Spleen (tissue), 11 donors: ENCODE data around the gene SLC12A3. TPM values are rescaled to one million over a fixed set of nuclear protein-coding genes. Genes with fewer than 3 reads are reported as not detected.
"Not testable (repeated sequence)": the region's sequence is repeated elsewhere in the genome, so short reads cannot be mapped to it uniquely, and the experiment has no call there.

Experiments
- DNase-seq: peaks from one replicate; pipeline ENCODE4 v3.0.0-alpha.2; 2020
- H3K27ac ChIP-seq, 8 donors: fragments of 200-600 bp; sonication (generic) in 7 of 8; 1 replicate in 4 of 8; 2 replicates in 4 of 8; pipeline versions ENCODE4 v1.5.0 to v1.8.0; 2016 to 2021; ENCODE audit warnings: inconsistent platforms in 4 of 8, mild to moderate bottlenecking in 4 of 8, moderate library complexity in 1 of 8
- H3K27me3 ChIP-seq, 7 donors: fragments of 200-600 bp; sonication (generic) in 6 of 7; replicated peaks in 1 of 7; 1 replicate in 4 of 7; 2 replicates in 3 of 7; pipeline versions ENCODE4 v1.5.0 to v1.8.0; 2016 to 2021; ENCODE audit warnings: inconsistent platforms in 3 of 7, mild to moderate bottlenecking in 1 of 7
- H3K36me3 ChIP-seq, 6 donors: fragments of 200-600 bp; sonication (generic) in 5 of 6; 1 replicate in 4 of 6; 2 replicates in 2 of 6; pipeline versions ENCODE4 v1.5.0 to v1.8.0; 2016 to 2021; ENCODE audit warnings: inconsistent platforms in 2 of 6
- H3K4me1 ChIP-seq, 6 donors: fragments of 200-600 bp; sonication (generic) in 5 of 6; 1 replicate in 3 of 6; 2 replicates in 3 of 6; pipeline versions ENCODE4 v1.5.0 to v1.8.0; 2016 to 2021; ENCODE audit warnings: inconsistent platforms in 3 of 6
- H3K4me3 ChIP-seq, 8 donors: fragments of 200-600 bp; sonication (generic) in 7 of 8; 1 replicate in 4 of 8; 2 replicates in 4 of 8; pipeline versions ENCODE4 v1.5.0 to v1.8.0; 2016 to 2021; ENCODE audit warnings: inconsistent platforms in 4 of 8, mild to moderate bottlenecking in 4 of 8, moderate library complexity in 2 of 8
- H3K9me3 ChIP-seq, 8 donors: fragments of 200-600 bp; sonication (generic) in 7 of 8; 1 replicate in 4 of 8; 2 replicates in 4 of 8; pipeline versions ENCODE4 v1.5.0 to v1.8.0; 2016 to 2021; ENCODE audit warnings: inconsistent platforms in 4 of 8
- POLR2A ChIP-seq, 3 donors: fragments of 450-650 bp; IDR thresholded peaks; one replicate each; pipeline ENCODE4 v1.5.1; 2017; ENCODE audit warnings: antibody characterized with exemption in 3 of 3, mild to moderate bottlenecking in 1 of 3
- POLR2AphosphoS5 ChIP-seq, 3 donors: sonication (generic); formaldehyde crosslinking; IDR thresholded peaks; one replicate each; pipeline ENCODE4 v1.5.1; 2017; ENCODE audit warnings: antibody characterized with exemption in 3 of 3
- whole genome bisulfite sequencing, 5 donors: extraction: QIAGEN DNeasy Blood & Tissue Kit in 3 of 5; methylation state at CpG; one replicate each; pipeline versions ENCODE4 v1.1.5 to v1.1.7; 2013 to 2018; 5-methylcytosine and 5-hydroxymethylcytosine counted together
- intact Hi-C: fragments of 100-400 bp; cut with DNase I; formaldehyde crosslinking; loops from one replicate; pipeline ENCODE4 v1.15.0; 2023; ENCODE audit warnings: low total_unique reads
- polyA plus RNA-seq, 3 donors: library from polyadenylated mRNA; stranded (reverse); fragments of 200-250 nt; gene quantifications; one replicate each; pipeline ENCODE4 v1.2.1, GENCODE V29; 2013
- total RNA-seq, 7 donors: library from RNA; depleted of rRNA in 3 of 7; stranded (reverse); fragments of >200 nt in 3 of 7; fragmentation: NEBNext Ultra II Directional in 4 of 7; extraction: Animal tissue kit (Norgen Biotek cat#: 25700) in 4 of 7; gene quantifications; one replicate each; pipeline versions ENCODE4 v1.1.0 to v1.2.1, GENCODE V29; 2016 to 2021
- TF ChIP-seq, protein P1 (sequence below), 11 experiments: fragments of 200-600 bp in 7 of 11; fragments of 450-650 bp in 4 of 11; sonication (generic) in 4 of 11; IDR thresholded peaks in 8 of 11; conservative IDR thresholded peaks in 3 of 11; 1 replicate in 7 of 11; 2 replicates in 4 of 11; pipeline versions ENCODE4 v1.4.0 to v1.8.0; 2016 to 2021; ENCODE audit warnings: antibody characterized with exemption in 11 of 11, inconsistent platforms in 4 of 11, mild to moderate bottlenecking in 1 of 11
- donor health status: healthy with polysubstance abuse.
- donor health status: DM: no; HTN: no; CAD: no; lungs with moderate emphysema.
- donor health status: DM: no; HTN: no; CAD: no.
- donor health status: Bipolar disorder and iron deficiency.
- donor health status: healthy.
- donor health status: DM: no; HTN: no; CAD: no.
- donor health status: DM: yes; HTN: yes; CAD: no.

Gene SLC12A3
- total and polyA plus RNA-seq, 10 donors: 0.42 to 2.6 (median 1.1) TPM

DNA sequence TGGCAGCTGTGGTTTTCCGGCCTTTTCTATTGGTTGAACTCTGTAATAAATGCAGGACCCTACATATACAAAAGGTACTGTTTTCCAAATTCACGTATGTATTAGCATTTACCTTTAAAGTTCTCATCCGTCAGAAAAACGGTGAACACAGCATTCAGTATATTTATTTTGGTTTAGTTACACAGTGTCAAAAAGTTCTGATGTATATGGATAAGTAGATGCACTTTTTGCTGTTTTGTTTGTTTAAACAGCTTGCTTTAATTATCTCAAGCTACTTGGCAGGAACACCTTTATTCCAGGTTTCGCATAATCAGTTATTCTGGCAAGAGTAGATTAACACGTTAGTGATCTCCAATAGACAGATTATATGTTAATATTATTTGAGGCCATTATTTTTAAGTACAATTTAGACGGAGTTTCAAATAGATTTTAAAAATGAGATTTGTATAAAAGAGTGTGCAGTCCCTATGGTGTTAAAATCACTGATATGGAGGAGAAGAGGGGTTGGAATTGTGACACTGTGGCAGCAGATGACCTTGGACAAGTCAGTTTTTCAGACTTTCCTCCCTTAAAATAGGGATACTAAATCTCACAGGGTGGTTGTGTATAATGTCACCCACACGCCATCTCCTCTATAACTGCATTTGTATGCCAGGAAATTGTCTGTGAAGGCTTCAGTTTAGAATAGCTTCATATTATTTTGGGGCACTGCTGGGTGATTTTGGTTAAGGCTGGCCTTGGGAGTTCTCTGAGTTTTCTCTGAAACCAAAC is 69.0 kb downstream of the SLC12A3 start:
- Histone ChIP-seq H3K27me3 (no peaks in the 10 kb centered on the region), H3K4me1 (peaks cover 32 to 83% (median 73%) of the 10 kb centered on the region in 6 donors), H3K4me3 (peak overlapping the region; percentile 72 to 96 (median 82)), H3K27ac (peak overlapping the region; percentile 96 to 100 (median 99)), H3K9me3 (no peaks in the 10 kb centered on the region), H3K36me3 (peaks cover 5 to 49% (median 38%) of the 10 kb centered on the region in 6 donors)
- intact Hi-C loops: loop anchor here (5.0 kb wide), 1 partner anchor 62 kb away; no protein-coding TSS in a partner anchor
- TF ChIP-seq POLR2AphosphoS5 (IDR thresholded peaks at IDR 0.05): no peak
- no peak for TF ChIP-seq POLR2A (IDR thresholded peaks at IDR 0.05)
- WGBS, 5 donors: 26 to 47% (median 39%) methylated on average over 8 of the region's 8 CpGs
- DNase-seq: no peak

- peak; percentile 44 for DNase-seq
- peaks cover 39 to 88% (median 80%) of the 10 kb centered on the region in 6 donors for H3K4me1 ChIP-seq
- intact Hi-C loops: loop anchor here (5.0 kb wide), 1 partner anchor 62 kb away; no protein-coding TSS in a partner anchor
- TF ChIP-seq POLR2AphosphoS5 (IDR thresholded peaks at IDR 0.05): peak in 2 of 3 donors; percentile 30 to 52
- H3K4me3 ChIP-seq: peak overlapping the region in 7 of 8 donors; percentile 11 to 96 (median 82)
- peaks cover 5 to 56% (median 45%) of the 10 kb centered on the region in 6 donors for H3K36me3 ChIP-seq
- H3K9me3 ChIP-seq, H3K27me3 ChIP-seq: not testable (repeated sequence)
- peak overlapping the region in 6 of 8 donors; percentile 96 to 99 (median 99) for H3K27ac ChIP-seq
- 46 to 69% (median 58%) methylated on average over 8 of the region's 8 CpGs for WGBS, 5 donors
Observed at GRCh38 chr16:56934599-56935145, 69.7 kb downstream of the SLC12A3 start.

DNA sequence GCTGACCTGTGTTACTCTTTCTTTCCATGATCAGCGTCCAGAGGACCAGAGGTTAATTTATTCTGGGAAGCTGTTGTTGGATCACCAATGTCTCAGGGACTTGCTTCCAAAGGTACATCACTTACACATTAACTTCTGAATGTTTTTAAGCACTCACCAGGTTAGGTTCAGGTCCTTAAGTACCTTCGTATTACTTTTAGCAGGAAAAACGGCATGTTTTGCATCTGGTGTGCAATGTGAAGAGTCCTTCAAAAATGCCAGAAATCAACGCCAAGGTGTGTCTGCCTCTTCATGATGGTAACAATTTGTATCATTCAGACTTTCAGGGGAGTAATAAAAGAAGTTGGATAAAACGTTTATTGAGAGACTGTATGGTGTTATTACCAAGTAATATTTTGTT is 70.2 kb downstream of the SLC12A3 start:
- H3K36me3 ChIP-seq: peaks cover 5 to 61% (median 50%) of the 10 kb centered on the region in 6 donors
- H3K9me3 ChIP-seq: no peaks in the 10 kb centered on the region
- H3K27me3 ChIP-seq: no peaks in the 10 kb centered on the region
- DNase-seq: no peak
- peak overlapping the region in 7 of 8 donors; percentile 11 to 96 (median 82) for H3K4me3 ChIP-seq
- H3K27ac ChIP-seq: peak overlapping the region in 5 of 8 donors; percentile 96 to 99 (median 99)
- intact Hi-C loops: no loop called here
- TF ChIP-seq POLR2AphosphoS5 (IDR thresholded peaks at IDR 0.05) (no peak), POLR2A (IDR thresholded peaks at IDR 0.05) (no peak)
- TF ChIP-seq, protein P1, sequence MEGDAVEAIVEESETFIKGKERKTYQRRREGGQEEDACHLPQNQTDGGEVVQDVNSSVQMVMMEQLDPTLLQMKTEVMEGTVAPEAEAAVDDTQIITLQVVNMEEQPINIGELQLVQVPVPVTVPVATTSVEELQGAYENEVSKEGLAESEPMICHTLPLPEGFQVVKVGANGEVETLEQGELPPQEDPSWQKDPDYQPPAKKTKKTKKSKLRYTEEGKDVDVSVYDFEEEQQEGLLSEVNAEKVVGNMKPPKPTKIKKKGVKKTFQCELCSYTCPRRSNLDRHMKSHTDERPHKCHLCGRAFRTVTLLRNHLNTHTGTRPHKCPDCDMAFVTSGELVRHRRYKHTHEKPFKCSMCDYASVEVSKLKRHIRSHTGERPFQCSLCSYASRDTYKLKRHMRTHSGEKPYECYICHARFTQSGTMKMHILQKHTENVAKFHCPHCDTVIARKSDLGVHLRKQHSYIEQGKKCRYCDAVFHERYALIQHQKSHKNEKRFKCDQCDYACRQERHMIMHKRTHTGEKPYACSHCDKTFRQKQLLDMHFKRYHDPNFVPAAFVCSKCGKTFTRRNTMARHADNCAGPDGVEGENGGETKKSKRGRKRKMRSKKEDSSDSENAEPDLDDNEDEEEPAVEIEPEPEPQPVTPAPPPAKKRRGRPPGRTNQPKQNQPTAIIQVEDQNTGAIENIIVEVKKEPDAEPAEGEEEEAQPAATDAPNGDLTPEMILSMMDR (IDR thresholded peaks at IDR 0.05 in 8 of 11, conservative IDR thresholded peaks at IDR 0.05 in 3 of 11): no peak
- H3K4me1 ChIP-seq: peaks cover 39 to 88% (median 84%) of the 10 kb centered on the region in 6 donors
- 48 to 67% (median 60%) methylated on average over 5 of the region's 5 CpGs for WGBS, 5 donors

GRCh38 chr16:56936491-56936890 is 71.5 kb downstream of the SLC12A3 start:
- Histone ChIP-seq H3K36me3 (peaks cover 5 to 74% (median 63%) of the 10 kb centered on the region in 6 donors), H3K4me3 (peak overlapping the region in 3 of 8 donors; percentile 79 to 92 (median 82)), H3K27me3 (no peaks in the 10 kb centered on the region), H3K9me3 (no peaks in the 10 kb centered on the region), H3K4me1 (peaks cover 30 to 88% (median 85%) of the 10 kb centered on the region in 6 donors), H3K27ac (peak overlapping the region in 3 of 8 donors; percentile 12 to 99 (median 96))
- intact Hi-C loops: no loop called here
- TF ChIP-seq, protein P1 (IDR thresholded peaks at IDR 0.05 in 8 of 11, conservative IDR thresholded peaks at IDR 0.05 in 3 of 11): no peak
- no peak for TF ChIP-seq POLR2A (IDR thresholded peaks at IDR 0.05)
- TF ChIP-seq POLR2AphosphoS5 (IDR thresholded peaks at IDR 0.05): no peak
- WGBS, 5 donors: 66 to 82% (median 76%) methylated on average over 5 of the region's 5 CpGs
- no peak for DNase-seq
